OCI-LY3 (cell line): ENCODE results near the gene PIWIL4.
A peak's percentile ranks its signal among the peaks of the same experiment; 100 is the strongest.

Experiments used
- H2AFZ ChIP-seq: fragments of 200-600, 300-600 bp; shearing (Covaris generic); 2 replicates; pipeline ENCODE4 v1.6.0; 2014; ENCODE audit warnings: antibody characterized with exemption, low read depth, low read length
- H3K27ac ChIP-seq: fragments of 200-600, 300-600 bp; sonication (generic); 2 replicates; pipeline ENCODE4 v1.5.1; 2014; ENCODE audit warnings: mild to moderate bottlenecking, low read length, moderate library complexity, mixed read lengths
- H3K27me3 ChIP-seq: fragments of 200-600, 300-600 bp; sonication (generic); 2 replicates; pipeline ENCODE4 v1.6.1; 2014; ENCODE audit warnings: low read depth, low read length, mixed read lengths
- H3K36me3 ChIP-seq: fragments of 200-600, 300-600 bp; sonication (generic); replicated peaks from 2 replicates; pipeline ENCODE3; 2014; ENCODE audit warnings: low read depth, low read length, mixed read lengths
- H3K4me1 ChIP-seq: fragments of 300-600, 200-600 bp; sonication (generic); 2 replicates; pipeline ENCODE4 v1.6.1; 2014; ENCODE audit warnings: low read length, mixed read lengths
- H3K4me2 ChIP-seq: fragments of 200-600, 300-600 bp; sonication (generic); 2 replicates; pipeline ENCODE4 v1.6.1; 2014; ENCODE audit warnings: low read length, mixed read lengths
- H3K4me3 ChIP-seq: fragments of 300-600, 200-600 bp; sonication (generic); 2 replicates; pipeline ENCODE4 v1.5.1; 2014; ENCODE audit warnings: antibody characterized with exemption, mild to moderate bottlenecking, low read length, moderate library complexity
- H3K79me2 ChIP-seq: fragments of 300-600, 200-600 bp; shearing (Covaris generic); 2 replicates; pipeline ENCODE4 v1.6.1; 2014; ENCODE audit warnings: mild to moderate bottlenecking, low read length, mixed read lengths
- H3K9ac ChIP-seq: fragments of 300-600, 200-600 bp; shearing (Covaris generic); 2 replicates; pipeline ENCODE4 v1.6.0; 2014; ENCODE audit warnings: mild to moderate bottlenecking, low read length, moderate library complexity
- H3K9me3 ChIP-seq: fragments of 200-600, 300-600 bp; shearing (Covaris generic); 2 replicates; pipeline ENCODE4 v1.6.1; 2014; ENCODE audit warnings: low read length, mixed read lengths; ENCODE audit not compliant: insufficient read depth
- H4K20me1 ChIP-seq: fragments of 200-600, 300-600 bp; sonication (generic); 2 replicates; pipeline ENCODE4 v1.6.1; 2016; ENCODE audit warnings: low read length, mixed read lengths; ENCODE audit not compliant: insufficient read depth
- EZH2phosphoT487 ChIP-seq: fragments of 200-600 bp; shearing (Covaris generic); IDR thresholded peaks from 2 replicates; pipeline ENCODE4 v1.6.1; 2018; ENCODE audit warnings: antibody characterized with exemption, mixed run types, low read depth
- TF ChIP-seq, protein P1 (sequence below): fragments of 200-600, 300-600 bp; sonication (generic); IDR thresholded peaks from 2 replicates; pipeline ENCODE4 v1.5.1; 2014; ENCODE audit warnings: antibody characterized with exemption, low read length, low read depth

Gene PIWIL4

DNA sequence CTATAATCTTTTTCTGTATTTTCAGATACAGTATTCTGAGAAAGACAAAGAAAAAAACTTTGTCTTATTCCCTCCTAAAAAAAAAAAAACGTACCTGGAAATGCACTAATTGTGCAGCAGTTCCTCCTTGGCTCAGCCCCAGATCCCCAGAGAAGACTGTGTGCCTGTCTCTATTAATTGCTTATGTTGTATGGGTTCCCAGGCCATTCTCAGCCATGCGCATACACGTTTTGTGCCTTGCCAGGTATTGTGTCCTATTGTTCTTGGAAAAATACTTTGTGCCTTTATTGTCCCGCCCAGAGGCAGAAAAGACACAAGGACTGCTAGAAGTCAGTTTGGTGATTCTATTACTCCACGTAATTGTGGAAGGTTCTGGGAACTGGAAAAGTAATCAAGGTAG, 91.2 kb downstream of the PIWIL4 start:
- TF ChIP-seq, protein P1, sequence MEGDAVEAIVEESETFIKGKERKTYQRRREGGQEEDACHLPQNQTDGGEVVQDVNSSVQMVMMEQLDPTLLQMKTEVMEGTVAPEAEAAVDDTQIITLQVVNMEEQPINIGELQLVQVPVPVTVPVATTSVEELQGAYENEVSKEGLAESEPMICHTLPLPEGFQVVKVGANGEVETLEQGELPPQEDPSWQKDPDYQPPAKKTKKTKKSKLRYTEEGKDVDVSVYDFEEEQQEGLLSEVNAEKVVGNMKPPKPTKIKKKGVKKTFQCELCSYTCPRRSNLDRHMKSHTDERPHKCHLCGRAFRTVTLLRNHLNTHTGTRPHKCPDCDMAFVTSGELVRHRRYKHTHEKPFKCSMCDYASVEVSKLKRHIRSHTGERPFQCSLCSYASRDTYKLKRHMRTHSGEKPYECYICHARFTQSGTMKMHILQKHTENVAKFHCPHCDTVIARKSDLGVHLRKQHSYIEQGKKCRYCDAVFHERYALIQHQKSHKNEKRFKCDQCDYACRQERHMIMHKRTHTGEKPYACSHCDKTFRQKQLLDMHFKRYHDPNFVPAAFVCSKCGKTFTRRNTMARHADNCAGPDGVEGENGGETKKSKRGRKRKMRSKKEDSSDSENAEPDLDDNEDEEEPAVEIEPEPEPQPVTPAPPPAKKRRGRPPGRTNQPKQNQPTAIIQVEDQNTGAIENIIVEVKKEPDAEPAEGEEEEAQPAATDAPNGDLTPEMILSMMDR: no peak
- no peak for TF ChIP-seq EZH2phosphoT487
- H3K27ac ChIP-seq: no peak overlapping the region
- H3K79me2 ChIP-seq: no peaks in the 10 kb centered on the region
- H4K20me1 ChIP-seq: no peaks in the 10 kb centered on the region
- no peak overlapping the region for H3K4me2 ChIP-seq
- H2AFZ ChIP-seq: no peak overlapping the region
- H3K4me1 ChIP-seq: no peaks in the 10 kb centered on the region
- no peaks in the 10 kb centered on the region for H3K36me3 ChIP-seq
- no peak overlapping the region for H3K4me3 ChIP-seq
- H3K9ac ChIP-seq: no peak overlapping the region
- H3K27me3 ChIP-seq: peaks cover 12% of the 10 kb centered on the region; the same call in 1 of the 2 replicates
- H3K9me3 ChIP-seq: no peaks in the 10 kb centered on the region

DNA sequence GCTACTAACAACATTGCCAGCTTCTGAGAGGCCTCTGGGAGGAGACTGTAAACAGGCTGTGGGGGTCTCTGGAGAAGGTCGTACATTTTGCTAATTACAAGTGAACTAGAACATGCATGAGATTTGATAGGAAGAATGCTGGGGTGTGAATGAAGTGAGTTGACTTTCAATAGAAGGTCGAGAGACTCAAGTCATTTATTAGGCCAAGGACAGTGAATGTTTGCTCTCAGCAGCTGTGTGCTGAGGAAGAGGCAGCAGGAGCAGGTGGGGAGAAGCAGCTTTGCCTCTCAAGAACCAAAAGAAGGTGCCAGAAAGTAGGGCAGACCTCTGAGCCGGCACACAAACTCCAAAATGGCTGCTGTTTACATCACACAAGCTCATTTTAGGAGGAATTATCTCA, 91.7 kb downstream of the PIWIL4 start:
- Histone ChIP-seq H3K4me3 (no peak overlapping the region), H3K79me2 (no peaks in the 10 kb centered on the region), H3K36me3 (no peaks in the 10 kb centered on the region), H3K4me1 (no peaks in the 10 kb centered on the region), H3K9me3 (no peaks in the 10 kb centered on the region), H3K9ac (no peak overlapping the region), H4K20me1 (no peaks in the 10 kb centered on the region), H3K27ac (no peak overlapping the region), H3K4me2 (no peak overlapping the region), H3K27me3 (peaks cover 12% of the 10 kb centered on the region; the same call in 1 of the 2 replicates), H2AFZ (0 out of 2 replicates have a peak overlapping the region, but pooled peaks have one; percentile 19)
- TF ChIP-seq, protein P1: no peak

DNA sequence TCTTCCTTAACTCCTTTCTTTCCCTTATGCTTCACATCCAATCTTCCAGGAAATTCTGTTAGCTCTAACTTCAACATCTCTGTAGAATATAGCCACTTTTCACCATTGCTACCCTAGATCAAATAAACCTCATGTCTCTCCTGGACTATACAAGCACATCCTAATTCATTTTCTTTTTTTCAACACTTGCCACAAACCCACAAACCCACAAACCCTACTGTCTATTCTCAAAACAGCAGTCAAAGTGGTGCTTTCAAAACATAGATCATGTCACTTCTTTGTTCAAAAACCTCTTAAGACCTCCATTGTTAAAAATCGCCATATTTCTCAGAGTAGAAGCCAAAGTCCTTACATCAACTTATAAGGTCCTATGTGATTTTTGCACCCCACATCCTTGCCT, 94.3 kb downstream of the PIWIL4 start:
- Histone ChIP-seq H3K79me2 (no peaks in the 10 kb centered on the region), H4K20me1 (no peaks in the 10 kb centered on the region), H2AFZ (no peak overlapping the region), H3K27me3 (peaks cover 12% of the 10 kb centered on the region; the same call in 1 of the 2 replicates), H3K4me1 (no peaks in the 10 kb centered on the region), H3K4me2 (no peak overlapping the region), H3K36me3 (no peaks in the 10 kb centered on the region), H3K9ac (no peak overlapping the region), H3K9me3 (no peaks in the 10 kb centered on the region), H3K27ac (no peak overlapping the region), H3K4me3 (no peak overlapping the region)
- TF ChIP-seq, protein P1: no peak
- no peak for TF ChIP-seq EZH2phosphoT487

DNA sequence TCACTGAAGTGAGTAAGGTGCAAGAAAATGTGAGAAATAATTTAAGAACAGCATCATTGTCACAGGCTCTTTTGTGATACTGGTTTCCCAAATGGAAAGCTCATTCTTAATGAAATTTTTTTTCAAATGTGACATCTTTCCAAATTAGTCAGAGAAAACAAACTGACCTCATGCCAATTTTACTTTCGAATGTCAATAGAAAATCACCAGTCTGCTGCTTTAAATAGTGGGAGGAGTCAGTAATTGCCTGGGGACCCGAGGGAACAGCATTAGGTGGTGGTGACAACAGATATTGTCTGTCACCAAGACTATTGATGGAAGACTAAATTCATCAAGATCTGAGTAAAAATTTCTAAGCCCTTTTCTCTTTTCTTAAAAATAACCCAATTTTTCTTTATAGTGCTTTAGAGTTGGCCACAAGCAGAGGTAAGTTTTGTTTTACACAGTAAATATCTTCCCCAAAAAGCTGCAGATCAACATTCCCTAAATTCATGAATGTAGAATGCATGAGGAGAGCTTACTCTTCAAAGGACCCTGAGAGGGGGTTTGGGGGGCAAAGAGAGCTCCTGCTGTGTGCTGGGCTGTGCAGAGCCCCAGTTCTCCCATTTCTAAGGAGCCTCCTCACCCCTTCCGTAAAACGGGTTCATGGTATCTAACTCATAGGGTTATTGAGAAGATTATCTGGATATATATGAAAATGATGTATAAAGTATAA, 95.1 kb downstream of the PIWIL4 start:
- Histone ChIP-seq H3K79me2 (no peaks in the 10 kb centered on the region), H2AFZ (no peak overlapping the region), H3K27me3 (peaks cover 9% of the 10 kb centered on the region; the same call in 1 of the 2 replicates), H3K9me3 (no peaks in the 10 kb centered on the region), H3K4me2 (no peak overlapping the region), H3K27ac (no peak overlapping the region), H3K4me1 (no peaks in the 10 kb centered on the region), H4K20me1 (no peaks in the 10 kb centered on the region), H3K36me3 (no peaks in the 10 kb centered on the region), H3K9ac (no peak overlapping the region), H3K4me3 (no peak overlapping the region)
- TF ChIP-seq, protein P1: no peak
- TF ChIP-seq EZH2phosphoT487: no peak
